NCI-H1092 treated with DMSO at 0.1 percent for 48 hours (cell line): ENCODE results near the gene DDX18.

Experiments
- DNase-seq: peaks from one replicate; lab custom pipeline; 2025; lab: John Stamatoyannopoulos, UW

Gene DDX18

DNA sequence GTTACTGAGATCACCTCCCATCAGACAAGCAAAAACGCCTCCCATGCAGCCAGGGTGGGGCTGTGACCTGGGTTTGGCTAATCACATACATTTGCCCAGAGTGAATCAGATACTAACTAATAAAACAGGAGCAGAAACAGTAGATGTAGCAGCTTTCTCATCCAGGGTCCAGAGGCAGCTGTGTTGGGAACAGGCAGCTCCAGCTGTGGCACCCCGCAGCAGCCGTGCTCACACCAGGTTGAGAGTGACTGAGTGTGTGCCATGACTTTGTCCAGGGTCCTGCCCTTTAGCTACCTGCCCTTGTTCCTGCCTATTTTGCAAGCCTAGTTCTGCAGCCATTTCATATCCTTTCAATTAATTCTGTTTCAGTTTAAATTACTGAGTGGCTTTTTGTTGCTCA is 20.5 kb downstream of the DDX18 start:
- no peak for DNase-seq

DNA sequence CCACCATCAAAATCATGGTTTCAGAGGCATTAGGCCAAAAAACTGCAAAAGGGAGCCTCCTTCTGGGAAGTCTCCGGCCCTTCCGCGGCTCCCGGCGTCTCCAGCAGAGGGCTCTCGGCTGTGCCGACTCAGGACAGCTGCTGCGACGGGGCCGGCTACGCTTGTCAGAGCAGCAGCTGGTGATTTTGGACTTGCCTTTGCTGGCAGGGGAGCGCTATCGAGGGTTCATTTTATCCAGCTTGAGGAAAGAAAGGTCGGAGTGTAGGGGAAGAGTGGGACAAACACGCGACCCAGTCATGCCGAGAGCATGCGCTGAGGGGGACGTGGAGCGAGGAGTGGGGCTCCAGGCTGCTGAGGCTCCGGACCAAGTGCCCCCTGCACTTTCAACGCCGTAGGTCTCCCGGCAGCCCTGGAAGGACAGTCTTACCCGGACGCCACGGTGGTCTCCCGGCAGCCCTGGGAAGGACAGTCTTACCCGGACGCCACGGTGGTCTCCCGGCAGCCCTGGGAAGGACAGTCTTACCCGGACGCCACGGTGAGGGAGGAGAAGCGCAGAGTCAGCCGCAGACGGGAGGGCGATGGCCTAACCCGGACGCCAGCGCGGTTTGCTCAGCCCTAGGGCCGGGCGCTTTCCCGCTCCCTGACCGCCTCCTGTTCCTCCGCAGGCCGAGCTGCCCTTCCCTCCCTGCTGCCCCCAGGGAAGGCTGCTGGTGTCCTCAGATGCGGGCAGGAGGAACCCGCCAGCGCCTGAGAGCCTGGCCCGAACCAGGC is 21.7 kb downstream of the DDX18 start:
- DNase-seq = peak; percentile 7

DNA sequence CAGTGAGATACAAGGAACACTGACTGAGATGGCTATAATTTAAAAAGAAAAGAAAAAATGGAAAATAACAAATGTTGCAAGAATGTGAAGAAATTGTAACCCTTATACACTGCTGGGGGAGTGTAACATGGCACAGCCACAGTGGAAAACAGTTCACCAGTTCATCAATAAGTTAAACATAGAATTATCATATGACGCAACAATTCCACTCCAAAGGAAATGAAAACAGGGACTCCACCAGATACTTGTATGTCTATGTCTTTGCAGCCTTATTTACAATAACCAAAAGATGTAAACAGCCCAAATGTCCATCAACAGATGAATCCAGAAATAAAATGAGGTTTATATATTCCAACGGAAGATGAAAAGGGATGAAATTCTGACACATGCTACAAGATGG is 30.8 kb downstream of the DDX18 start:
- DNase-seq = no peak

DNA sequence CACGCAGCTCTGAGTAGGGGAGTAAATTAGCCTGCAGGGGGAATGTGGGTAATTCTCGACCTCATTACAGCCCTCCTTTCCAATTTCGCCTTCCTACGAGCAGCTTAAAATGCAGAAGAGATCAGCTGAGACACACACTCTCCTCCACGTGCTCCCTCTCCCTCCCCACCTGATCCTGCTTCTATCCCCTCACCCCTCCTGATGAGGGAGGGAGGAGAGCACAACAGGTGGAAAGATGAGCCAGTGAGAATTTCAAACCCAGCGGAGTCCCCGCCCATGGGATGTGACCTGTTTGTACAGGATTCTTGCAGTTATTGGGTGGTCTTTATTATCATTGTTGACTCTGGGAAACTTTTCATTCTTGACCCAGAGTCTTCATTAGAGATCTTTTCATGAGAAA is 35.5 kb downstream of the DDX18 start:
- DNase-seq = no peak

DNA sequence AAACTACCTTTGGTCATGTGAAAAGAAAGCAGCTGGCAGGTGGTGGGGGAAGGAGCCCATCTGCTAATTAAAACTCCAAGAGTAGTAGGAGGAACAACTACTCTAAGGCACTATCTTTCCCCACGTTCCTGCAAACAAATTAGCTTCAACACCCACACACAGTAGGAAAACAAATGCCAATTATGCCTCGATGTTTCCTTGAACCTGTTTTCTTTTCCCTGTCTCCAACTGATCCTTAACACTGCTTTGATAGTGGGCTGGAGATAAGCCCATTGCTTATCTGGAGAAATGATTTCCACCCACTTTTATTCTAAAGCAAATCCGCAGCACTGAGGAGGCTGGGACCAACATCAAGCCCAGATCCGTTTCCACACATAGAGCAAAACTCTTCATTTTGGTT is 36.0 kb downstream of the DDX18 start:
- DNase-seq = no peak

DNA sequence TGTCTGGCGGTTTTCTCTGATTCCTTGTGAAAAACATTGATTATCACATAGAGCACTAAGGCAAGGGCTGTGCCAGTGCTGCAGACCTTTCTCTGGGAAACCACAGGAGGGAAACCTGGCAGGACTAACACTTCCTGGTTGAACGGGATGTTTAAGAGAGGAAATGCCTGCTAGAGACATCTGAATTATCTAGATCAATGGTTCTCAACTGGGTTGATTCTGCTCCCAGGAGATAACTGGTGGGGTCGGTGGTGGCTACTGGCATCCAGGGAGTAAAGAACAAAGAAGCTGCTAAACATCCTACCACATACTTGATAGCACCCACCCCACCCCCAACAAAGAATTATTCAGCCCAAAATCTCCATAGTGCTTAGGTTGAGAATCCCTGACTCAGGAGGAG is 37.5 kb downstream of the DDX18 start:
- no peak for DNase-seq

DNA sequence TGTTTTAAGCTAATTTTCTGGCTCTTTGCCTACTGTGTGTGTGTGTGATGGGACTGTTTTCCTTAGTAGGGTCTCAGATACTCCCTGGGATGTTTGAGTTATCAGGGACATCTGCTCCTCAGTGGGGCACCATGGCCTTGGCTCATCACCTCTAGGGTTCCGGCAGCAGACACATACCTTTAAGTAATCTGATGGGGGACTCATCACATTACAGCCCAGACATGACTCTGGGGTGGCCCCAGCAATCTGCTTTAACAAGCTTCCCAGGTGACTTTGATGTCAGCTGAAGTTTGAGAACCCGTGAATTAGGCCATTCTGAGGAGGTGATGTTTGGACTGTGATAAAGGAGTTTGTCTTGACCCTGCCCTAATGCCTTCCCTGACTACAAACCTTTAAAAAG is 38.8 kb downstream of the DDX18 start:
- no peak for DNase-seq

DNA sequence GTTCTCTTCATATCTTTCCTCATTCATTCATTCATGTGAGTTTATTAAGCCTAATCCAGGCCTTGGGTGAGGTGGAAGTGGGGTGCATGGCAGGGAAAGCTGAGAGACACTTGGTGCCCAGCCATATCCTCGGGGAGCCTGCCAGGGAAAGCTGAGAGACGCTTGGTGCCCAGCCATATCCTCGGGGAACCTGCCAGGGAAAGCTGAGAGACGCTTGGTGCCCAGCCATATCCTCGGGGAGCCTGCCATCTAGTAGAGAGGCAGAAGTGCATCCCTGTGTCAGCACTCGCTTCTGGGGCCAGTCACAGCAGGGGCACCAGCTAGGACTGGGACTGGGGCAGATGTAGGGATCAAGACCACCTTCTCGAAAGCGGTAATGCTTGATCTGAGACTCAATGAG is 39.4 kb downstream of the DDX18 start:
- DNase-seq = no peak

DNA sequence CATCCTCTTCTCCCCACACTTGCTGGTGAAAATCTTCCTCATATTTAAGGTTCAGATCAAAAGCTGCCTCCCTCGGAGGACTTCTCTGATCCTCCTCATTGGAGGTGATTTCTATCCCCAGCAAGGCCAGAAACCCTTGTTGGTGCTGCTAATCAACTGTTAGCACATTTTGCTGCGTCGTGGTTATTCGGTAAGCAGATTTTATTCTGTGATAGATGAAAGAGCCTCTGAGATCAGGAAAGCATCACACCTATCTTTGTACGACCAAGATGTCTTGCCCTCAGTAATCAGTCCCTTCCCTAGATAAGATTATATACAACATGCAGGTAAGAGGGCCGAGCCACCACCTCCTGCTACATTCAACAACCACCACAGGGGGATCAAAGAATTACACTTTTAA is 40.1 kb downstream of the DDX18 start:
- DNase-seq = no peak

DNA sequence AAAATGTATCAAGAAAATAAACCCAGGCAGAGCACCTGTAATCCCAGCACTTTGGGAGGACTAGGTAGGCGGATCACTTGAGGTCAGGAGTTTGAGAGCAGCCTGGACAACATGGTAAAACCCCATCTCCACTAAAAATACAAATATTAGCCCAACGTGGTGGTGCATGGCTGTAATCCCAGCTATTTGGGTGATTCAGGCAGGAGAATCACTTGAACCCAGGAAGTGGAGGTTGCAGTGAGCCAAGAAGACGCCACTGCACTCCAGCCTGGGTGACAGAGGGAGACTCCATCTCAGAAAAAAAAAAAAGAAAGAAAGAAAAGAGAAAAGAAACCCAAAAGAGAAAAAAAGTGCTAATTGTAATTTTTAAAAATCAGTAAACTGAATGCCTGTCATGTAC is 41.4 kb downstream of the DDX18 start:
- DNase-seq = no peak

DNA sequence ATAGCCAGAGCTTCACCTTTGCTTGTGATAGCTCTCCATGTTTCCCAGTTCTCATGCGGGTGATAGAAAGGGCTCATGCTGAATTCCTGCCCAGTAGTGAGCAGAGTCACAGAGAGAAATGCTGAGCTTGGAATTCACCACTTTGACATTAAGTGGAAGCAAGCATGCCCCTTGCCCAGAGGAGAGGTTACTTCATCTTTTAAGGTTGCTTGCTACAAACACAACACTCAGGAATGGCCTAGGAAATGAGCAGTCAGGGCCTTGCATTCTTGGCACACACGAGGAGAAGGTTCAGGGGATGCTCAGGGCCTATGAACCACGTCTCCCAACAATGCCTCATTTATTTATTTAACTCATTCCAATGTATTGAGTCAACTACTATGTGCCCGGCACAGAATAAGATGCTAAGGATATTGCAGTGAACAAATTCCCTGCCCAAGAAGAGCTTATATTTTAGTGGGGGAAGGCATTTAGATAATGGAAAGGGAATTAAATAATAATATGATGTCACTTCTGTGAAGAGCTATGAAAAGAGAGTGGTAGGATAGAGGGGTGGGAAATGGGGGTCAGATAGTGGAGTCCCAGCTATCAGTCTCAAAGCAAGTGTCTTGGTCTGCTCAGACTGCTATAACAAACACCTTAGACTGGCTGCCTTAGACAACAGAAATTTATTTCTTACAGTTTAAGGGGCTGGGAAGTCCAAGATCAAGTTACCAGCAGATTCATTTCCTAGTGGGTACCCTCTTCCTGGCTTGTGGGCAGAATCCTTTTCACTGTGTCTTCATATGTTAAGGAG is 42.1 kb downstream of the DDX18 start:
- no peak for DNase-seq

DNA sequence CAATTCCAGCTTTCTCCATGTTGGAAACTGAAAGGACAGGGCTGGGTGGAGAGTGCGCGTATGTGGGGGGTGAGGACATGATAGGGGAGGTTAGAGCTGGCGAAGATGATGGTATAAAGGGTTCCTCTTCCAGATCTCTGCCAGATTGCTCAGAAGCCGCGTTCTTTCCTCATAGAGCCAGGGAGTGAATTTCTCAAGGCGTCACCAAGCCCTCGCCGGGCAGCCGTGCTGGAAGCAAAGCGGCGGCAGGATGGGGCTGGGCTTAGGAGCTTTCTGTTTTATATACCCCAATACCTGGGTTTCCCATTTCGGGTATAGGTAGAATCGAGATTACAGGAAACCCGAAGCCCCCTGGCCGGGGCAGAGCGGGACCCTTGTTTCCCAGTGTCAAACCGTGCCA is 43.8 kb downstream of the DDX18 start:
- DNase-seq = no peak

DNA sequence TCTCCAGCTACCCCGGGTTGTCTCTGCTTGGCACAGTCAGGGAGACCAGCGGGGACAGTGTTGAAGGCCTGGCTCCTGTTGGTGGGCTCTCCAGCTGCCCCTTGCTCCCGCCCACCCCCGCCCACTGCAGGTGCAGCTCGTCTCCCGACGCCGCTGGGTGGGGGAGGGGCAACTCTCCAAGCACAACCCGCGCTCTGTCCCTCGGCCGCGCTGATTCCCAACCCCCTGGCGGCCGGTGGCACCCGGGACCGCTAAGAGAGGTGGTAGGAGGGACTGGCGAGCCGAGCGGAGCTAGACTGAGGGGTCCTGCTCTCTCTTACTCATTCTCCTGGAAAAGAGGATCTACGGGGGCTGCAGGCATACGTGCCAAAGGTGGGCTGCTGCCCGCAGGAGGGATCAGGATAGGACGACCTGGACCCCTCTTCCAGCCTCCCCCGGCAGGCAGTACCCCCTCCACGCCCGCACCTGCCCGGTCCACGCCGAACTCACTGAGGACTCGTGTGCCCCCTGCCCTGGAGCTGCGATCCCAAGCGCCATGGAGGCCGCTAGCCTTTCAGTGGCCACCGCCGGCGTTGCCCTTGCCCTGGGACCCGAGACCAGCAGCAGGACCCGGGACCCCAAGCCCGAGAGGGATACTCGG is 44.5 kb downstream of the DDX18 start:
- no peak for DNase-seq

DNA sequence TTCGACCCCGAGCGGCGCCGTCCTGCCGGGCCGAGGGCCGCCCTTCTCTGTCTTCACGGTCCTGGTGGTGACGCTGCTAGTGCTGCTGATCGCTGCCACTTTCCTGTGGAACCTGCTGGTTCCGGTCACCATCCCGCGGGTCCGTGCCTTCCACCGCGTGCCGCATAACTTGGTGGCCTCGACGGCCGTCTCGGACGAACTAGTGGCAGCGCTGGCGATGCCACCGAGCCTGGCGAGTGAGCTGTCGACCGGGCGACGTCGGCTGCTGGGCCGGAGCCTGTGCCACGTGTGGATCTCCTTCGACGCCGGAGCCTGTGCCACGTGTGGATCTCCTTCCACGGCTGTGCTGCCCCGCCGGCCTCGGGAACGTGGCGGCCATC is 45.0 kb downstream of the DDX18 start:
- no peak for DNase-seq

DNA sequence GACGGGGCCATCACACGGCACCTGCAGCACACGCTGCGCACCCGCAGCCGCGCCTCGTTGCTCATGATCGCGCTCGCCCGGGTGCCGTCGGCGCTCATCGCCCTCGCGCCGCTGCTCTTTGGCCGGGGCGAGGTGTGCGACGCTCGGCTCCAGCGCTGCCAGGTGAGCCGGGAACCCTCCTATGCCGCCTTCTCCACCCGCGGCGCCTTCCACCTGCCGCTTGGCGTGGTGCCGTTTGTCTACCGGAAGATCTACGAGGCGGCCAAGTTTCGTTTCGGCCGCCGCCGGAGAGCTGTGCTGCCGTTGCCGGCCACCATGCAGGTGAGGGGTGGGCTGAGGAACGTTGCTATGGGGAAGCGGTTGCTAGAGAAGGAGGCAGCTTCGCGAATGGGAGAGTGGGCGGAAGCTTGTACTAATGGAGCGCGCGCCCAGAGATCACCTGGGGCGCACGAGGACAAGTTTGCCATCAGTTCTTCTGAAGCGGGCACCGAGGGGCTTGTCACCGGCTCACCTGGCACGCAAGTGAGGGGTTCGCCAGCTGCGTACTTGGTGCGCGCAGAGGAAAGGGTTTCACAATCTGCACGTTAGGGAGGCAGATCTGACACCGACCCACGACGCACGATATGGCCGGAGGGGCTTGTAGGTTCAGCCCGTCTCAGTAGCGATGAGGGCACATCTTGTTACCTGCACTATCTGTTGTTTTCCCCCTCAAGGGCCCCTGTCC is 45.6 kb downstream of the DDX18 start:
- DNase-seq = no peak

DNA sequence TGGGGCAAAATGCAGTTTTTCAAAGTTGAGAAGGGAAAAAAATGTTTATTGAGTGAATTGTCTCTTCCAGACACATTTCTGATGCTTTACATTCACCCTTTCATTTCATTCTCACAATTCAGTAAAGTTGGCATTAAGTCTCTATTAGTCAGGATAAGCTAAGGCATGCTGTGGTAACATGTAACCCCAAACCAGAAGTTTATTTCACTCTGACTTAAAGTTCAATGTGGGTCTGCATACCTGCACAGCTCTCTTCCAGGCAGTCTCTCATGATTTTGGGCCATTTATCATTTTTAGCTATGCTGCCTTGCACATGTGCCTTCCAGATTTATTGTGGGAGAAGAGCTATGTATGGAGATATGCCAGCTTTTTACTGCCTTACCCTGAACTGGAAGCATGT is 48.0 kb downstream of the DDX18 start:
- no peak for DNase-seq

DNA sequence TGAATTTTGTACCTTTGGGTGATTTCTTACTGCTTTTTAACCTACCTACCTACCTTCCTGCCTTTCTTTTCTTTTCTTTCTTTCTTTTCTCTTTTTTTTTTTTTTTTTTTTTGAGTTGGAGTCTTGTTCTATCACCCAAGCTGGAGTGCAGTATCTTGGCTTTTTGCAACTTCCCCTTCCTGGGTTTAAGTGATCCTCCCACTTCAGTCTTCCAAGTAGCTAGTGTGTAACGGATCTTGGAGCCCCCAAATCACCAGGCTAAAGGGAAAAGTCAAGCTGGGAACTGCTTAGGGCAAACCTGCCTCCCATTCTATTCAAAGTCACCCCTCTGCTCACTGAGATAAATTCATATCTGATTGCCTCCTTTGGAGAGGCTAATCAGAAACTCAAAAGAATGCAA is 61.3 kb downstream of the DDX18 start:
- DNase-seq = no peak

DNA sequence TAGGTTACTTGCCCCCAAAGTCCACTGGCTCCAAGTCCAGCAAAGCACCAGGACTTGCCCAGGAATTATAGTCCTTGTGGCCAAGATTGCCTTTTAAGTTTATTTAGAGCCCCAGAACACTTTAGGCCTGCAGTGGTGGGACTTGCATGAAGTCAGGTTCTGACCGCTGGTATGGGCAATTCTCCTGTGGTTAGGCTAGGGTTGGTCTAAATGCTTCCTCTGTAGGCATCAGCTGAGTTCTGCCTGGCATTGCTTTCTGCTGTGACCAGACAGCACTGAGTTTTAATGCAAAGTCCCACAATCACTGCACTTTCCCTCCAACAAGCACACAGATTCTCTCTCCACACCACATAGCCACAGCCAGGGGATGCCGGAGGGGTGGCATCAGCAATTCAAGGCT is 64.5 kb downstream of the DDX18 start:
- DNase-seq = no peak
